NCI-H2171 treated with DMSO at 0.1 percent for 48 hours (cell line): ENCODE results near the gene TRMT61A.
A peak's percentile ranks its signal among the peaks of the same experiment; 100 is the strongest.

Experiments
- DNase-seq: peaks from one replicate; lab custom pipeline; 2025; lab: John Stamatoyannopoulos, UW

The TRMT61A gene

DNA sequence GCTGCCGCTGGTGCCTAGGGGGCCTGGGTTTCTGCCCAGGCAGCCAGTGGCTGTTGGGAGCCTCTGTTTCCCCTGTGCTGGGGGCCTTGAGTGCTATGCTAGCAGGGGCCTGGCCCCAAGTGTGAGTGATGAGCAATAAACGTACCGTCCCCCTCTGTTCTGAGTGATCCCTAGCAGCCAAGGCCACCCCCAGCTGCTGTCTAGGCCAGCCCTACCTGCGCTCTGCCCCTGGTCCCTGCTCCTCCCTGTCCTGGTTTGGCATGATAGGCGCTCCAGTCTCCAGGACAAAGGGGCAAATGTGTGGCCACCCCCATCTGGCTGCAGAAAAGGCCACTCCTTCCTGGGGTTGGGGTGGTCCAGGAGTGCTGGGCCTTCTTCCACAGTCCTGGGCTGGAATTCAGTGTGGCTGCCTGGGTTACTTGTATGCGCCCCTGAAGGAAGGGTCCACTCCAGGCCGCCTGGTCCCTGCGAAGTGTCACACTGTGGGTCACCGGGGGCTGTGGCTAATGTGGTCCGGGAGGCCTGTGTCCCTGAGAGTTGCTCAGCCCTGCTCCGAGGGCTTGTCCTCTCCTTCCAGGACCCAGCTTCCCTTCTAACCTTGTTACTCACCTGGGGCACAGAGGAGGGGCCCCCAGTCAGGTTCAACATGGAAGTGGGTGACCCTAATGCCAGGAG is 7.0 kb downstream of the TRMT61A start:
- no peak for DNase-seq

DNA sequence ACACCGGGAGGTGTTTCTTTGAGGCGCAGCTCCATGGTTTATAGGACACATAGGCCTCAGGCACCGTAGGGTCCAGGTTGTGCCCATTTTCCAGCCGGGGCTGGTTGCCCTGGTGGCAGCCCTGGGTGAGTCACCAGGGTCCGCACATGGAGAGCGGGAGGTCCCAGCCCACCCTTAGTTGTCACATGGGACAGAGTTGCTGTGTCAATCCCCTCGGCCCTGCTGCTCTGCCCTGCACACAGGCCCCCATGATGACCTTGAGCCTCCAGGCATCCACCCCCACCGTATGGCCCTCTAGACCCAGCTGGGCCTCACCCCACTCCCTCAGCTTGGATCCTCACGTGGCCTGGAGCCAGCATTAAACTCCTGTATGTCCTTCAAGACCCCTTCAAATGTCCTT is 7.7 kb downstream of the TRMT61A start:
- no peak for DNase-seq

DNA sequence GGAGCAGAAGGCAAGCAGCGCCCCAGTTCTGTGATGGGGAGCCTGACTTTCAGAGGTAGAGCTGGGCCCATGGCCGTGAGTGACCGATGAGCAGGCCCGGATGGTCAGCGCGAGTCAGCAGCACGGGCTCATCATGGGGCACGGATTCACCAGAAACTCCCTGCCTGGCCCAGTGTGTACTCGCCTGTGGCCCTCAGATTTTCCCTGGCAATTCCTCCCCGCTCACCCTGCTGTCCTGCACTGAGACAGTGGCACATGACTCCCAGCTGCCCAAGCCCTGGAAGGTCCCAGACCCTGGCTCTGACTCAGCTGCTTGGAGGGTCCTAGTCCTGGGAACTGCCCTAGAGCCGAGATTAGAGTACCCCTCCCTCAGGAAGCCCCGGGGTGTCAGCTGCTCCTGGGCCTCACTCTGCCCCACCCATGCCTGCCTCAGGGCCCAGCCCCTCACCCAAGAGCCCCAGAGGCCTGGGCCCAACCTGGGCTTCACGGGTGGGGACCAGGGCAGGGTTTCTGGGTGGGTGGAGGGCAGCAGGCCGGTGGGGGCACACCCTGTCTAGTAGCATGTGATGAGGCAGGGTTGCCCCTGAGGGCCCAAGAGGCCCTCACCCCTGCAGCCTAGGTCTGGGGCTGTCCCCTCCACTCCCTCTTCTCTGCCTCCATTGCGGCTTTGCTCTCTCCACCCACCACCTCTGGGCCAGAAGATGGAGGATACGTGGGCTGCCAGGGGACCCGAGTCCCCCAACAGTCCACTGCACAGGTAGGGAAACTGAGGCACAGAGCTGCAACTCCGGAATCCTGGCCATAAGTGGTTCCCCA is 8.4 kb downstream of the TRMT61A start:
- no peak for DNase-seq

DNA sequence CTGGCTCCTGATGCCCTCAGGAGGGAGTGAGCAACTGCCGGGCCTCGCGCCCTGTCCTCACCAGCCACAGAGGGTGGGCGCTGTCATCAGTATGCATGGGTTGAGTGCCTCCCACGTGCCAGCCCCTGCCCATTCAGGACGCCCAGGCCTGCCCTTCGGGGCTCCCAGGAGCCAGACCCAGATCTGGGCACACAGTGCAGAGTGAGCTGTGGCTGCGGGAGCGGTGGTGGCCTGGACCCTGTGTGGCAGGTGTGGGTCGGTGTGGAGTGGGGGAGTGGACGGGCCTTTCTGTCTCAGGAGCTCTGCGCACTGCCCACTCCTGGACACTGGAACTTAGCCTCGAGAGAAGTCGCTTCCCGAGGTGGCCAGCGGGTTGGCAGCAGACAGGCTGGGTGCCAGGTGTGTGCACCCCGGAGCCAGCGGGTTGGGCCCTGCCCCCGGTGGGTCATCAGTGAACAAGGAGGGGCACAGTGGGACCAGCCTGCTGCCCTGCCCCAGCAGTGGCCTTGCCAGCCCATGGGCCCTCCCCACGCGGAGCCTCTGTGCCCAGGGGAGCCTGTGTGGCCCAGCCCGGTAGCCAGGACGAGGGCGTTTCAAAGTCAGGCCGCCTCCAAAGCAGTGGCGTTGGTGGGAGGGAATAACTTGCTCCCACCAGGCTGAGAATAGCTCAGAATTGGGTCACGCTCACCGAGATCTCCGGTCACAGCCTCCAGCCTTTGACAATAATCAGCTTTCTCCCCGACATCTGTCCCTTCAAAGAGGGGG is 9.5 kb downstream of the TRMT61A start:
- DNase-seq: no peak

DNA sequence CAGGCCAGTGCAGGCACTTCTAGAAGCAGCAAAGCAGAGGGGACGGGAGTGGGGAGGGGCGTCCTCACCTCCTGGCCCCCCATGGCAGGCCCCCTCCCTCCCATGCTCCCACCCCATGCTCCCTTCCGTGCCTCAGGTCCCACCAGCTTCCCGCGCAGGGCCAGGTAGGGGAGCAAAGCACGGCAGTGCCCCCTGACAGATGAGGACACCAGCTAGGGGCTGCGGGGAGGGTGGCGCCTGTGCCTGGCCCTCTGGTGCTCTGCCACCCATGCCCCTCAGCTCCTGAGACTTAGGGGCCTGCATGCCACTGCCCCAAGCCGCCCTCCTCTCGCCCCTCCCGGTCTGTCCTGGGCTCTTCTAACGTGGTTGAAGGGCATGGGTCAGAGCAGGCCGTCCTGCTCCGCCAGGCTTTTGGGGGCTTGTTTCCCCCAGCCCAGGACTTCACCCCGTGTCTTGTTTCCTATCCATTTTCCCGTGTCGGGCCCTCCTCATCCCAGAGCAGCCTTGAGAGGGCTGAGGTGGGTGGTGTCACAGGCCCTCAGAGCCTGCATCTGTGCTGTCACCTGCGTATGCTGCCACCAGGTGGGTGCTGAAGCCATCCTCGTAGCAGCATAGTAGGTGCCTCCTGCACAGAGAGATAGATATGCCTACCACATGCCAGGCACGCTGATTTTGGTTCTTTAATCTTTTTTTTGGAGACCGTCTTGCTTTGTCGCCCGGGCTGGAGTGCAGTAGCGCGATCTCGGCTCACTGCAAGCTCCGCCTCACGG is 10.2 kb downstream of the TRMT61A start:
- no peak for DNase-seq

DNA sequence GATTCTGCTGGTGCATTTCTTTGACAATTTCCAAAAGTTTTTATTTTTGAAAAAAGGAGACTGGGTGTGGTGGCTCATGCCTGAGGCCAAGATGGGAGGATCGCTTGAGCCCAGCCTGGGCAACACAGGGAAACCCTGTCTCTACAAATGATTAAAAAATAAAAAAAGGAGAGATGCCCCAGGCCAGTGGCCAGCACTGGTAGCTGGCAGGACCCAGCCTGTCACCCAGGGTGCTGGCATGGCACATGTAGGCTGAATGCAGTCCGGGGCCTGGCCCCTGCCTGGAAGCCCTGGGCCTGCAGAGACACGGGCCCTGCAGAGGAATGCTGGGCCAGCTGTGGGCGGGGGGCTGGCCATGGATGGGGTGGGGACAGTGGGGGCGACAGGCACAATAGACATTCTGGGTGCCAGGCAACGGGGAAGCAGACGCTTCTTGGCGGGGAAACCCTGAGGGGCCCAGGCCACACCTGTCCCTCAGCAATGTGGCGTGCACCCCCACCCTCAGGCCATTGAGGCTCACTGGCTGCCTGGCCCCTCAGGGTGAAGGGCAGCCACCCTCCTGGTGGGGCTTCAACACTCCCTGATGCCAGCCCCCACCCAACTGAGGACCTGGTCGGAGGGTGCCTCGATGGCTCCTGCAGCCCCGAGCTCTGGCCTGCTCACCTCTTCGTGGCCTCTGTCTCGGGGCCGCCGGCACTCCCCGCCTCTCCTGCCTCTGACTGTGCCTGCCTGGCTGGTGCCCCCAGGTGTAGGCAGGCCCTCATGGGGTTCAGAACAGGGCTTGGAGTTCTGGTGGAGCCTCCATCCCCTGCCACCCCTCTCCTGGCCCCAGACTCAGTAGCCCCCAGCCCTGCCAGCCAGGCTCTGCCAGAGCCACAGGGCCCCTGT is 12.1 kb downstream of the TRMT61A start:
- DNase-seq: no peak

DNA sequence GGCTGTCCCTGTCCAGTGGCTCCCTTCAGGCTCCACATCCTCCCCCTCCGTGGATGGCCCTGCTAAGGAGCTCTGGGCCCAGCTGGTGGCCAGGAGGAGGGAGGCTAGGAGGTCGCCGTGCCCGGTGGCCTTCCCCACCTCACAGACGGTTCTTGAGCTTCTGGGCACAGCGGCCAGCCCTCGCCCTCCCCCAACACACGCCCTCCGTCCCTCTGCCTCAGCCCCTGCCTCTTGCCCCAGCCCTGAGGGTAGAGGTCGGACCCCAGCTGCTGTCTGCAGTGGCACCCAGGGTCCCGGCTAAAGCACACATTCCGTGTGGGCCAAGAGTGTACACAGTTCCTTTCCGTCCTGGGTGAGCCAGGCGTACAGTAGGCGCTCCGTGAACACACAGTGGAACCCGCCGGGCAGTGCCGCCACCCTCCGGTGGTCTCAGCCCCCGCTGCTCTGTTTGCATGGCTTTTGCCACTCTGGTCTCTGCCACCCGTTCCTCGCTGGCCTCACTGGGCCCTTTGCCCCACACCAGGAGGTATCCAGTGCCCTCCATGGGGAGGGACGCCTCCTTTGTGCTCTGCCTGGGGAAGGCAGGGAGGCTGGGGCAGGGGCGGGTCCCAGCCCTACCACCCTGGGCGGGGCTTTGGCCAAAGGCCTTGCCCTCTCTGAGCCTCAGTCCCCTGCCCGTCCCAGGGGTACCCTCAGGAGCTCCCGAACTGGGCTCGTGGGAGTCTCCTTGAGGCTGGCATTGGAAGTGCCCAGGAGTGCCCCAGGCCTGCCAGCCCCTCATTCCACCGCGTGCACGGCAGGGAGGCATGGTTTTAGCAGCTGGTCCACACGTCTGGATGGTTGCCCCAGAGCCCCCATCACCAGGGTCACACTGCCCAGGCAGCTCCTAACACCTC is 13.0 kb downstream of the TRMT61A start:
- peak; percentile 53 for DNase-seq

DNA sequence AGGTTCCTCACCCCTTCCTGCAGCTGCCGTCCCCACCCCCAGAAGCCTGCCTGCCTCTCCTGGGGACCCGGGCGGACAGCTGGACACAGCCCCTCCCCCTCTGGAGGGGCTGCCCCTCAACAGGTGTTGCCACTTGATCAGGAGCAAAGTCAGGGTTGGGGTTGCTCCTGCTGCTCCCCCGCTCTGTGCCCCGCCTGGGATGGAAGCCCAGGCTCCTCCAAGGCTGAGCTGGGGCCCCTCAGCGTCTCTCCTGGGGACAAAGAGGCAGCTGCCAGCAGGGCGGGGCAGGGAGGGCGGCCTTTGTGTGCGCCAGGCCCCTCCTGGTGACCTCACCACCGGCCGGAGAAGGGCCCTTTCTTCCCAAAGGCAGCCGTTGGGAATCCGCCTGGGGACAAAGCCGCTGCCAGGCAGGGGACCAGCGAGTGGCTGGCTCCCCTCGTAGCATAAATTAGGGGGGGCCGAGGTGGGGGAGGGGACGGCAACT is 13.7 kb downstream of the TRMT61A start:
- peak; percentile 75 for DNase-seq

DNA sequence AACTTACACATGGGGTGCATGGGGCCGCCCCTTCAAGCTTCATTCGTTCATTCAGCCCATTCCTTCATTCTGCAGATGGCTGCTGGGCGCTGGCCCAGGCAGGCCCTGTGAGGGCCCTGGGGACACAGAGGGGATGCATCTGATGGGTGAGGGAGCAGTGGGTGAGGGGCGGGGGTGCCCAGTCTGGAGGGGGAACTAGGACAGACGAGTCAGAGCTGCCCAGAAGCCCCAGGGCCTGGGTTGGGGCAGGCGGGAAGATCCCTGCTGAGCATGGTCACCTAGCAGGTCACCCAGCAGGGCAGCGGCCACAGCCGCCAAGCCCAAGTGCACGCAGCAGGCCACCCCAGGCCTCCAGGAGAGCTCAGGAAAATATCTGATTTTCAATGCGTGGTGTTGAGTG is 14.1 kb downstream of the TRMT61A start:
- peak; percentile 34 for DNase-seq

DNA sequence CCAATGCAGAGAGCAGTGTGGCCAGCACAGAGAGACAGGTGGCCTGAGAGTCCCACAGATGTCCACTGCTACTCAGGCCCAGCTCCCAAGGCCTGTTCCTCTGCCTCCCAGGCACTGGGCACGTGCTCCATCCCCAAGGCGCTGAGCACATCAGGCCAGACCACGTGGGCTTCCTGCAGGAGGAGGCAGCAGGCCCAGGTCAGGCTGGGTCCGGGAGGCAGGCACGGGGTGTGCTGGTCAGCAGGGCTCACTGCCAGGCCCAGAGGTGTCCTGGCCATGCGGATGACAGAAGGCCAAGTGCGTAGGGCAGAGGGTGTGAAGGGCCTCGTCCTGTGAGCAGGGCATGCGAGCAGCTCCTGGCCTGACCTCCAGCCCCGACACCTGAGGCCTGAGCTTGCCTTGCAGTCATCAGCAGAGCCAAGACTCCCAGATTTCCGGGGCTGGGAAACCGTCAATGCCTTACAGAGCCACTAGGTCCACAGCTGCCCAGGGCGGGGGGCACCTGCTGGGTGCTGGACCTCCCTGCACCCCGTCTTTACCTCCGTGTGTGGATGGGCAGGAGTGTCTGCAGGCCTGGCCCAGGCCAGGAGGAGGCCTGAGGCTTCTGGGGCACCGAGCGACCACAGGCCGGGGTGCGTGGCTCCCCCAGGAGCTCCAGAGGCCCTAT is 14.9 kb downstream of the TRMT61A start:
- DNase-seq: no peak

DNA sequence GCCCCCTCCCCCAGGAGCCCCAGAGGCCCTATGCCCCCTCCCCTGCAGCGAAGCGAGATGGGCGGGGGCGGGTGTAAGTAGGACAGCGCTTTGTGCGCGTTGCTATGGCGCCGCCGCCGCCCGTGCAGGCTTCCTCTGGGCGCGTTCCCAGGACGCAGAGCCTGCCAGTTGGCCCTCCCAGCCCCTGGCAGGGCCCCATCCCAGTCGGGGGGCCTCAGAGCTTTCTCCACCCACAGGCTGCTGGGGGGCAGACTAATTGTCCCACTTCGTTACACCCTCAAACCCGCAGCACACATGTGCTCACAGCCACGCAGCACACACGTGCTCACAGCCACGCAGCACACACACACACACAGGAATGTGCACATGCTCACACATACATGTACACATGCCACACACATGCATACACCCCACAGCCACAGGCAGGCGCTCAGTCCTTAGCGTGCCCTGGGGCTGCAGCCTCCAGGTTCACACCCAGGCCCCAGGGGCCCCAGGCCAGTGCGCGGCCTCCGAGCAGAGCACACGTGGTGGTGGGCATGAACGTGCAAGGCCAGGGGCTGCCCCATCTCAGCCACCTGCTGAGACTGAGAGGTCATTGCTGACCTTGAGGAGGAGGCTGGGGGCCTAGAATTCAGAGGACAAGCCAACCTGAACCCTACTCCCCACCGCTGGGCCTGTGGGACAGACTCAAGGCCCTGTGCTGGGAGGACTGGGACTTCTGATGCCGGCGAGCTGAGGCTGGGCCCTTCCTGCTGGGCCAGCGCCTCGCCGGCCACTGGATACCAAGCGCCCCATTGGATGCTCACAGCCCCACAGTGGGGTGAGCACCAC is 15.6 kb downstream of the TRMT61A start:
- DNase-seq: no peak

DNA sequence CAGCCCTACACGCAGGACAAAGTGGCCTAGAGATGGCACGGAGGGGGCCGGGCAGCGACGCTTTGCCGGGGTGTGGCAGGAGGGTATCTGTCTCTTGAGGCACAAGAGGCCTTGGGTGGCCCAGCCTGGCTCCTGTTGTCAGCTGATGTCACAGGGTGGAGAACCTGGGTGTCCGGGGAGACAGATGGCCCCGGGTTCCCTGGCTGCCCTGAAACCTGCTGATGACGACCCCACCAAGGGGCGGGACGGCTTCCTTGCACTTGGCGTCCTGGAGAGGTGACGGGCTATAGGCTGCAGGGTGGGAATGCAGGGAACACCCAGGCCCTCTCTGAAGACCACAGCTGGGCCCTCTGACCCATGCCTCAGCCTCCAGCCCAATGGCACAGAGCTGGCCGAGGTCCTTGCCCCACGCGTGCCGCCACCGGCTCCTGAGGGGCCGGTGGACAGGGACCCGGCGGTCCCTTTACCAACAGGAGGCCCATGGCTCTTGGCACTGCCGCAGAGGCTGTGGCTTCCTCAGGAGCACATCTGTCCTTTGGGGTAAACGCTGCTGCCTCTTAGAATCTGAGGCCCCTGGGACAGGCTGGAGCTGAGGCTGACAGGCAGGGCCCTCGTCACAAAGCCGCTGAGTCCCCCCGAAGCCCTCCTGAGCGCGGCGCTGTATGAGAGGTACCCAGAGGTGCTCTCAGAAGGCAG is 16.4 kb downstream of the TRMT61A start:
- DNase-seq: no peak

DNA sequence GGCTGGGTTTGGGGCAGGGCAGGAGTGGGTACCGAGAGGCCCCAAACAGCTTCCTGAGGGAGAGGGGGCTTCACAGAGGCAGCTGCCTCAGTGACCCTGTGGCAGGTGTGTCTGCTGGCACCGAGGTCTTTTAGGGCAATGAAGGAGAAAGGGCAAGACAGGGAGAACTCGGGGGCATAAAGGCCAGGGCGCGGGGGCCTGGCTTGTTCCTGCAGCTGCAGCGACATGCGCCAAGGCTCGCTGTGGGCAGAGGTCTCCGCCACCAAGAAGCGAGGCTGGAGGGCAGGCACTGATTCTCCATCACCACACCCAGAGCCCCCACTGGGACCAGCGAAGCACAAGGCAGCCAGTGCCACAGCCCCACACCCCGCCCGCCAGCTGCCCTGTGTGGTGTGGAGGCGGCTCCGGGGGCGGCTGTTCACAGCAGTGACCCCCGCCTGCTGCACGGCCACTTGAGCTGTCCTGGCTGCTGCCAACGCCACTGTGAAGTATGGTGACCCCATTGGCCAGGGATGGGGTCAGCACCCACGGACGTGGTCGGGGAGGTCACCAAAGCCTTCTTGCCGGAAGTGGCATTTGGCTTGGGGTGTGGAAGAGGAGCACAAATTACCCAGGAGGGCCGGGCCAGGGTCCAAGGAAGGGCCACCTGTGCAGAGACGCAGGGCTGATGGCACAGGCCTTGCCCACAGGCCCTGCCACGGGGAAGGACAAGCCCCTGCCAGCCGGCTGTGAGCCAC is 17.1 kb downstream of the TRMT61A start:
- DNase-seq: no peak

DNA sequence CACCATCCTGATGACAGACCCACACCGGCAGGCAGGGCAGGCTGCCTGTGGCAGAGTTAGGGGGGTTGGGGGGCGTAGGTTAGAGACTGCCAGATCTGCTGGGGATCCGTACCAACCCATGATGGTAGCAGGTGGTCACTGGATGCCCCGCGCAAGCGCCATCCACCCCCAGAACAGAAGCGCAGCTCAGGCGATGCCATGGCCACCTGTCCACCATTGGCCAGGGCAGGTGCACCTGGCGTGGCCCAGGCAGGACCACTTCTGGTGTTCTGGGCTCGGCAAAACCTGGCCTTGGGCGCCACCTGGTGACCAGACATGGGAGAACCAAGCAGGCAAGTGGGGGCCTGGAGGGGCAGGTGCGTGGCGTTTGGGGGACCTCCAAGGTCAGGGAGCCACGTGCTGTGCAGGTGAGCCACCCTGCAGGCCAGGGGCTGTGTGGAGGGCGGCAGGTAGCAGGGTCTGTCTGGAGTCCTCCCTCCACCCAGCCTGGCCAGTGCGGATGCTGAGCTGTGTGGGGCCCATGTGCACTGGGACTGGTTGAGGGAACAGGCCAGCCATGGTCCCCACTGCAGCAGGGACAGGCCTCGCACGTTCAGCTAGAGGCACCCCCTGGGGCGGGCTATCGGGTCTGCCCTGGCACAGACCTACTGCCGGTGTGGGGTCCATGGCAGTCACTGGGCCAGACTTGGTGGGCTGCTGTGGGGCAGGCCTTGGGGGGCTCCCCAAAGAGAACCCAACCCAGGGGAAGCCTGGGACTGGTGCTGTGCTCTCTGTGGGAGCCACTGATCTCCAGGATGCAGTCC is 17.9 kb downstream of the TRMT61A start:
- peak; percentile 51 for DNase-seq

DNA sequence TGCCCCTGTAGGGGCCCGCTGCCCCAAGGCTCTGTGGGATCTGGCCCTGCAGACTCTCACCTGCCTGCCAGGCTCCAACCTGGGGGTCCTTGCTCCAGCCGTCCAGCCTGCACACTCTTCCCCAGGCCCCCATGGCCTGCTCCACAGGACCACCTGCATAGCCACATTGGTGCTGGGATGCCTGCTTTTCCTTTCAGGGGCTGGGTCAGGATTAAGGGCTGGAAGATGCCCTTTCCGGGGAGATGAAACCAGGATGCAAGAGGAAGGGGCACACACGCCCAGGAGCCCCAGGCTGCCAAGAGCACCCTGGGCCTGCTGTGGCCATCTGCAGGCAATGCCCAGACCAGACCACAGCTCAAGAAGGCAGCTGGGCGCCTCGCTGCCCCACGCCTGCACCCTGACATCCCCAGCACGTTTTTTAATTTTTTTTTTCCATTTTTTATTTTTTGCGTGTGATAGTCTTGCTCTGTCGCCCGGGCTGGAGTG is 18.5 kb downstream of the TRMT61A start:
- DNase-seq: no peak

DNA sequence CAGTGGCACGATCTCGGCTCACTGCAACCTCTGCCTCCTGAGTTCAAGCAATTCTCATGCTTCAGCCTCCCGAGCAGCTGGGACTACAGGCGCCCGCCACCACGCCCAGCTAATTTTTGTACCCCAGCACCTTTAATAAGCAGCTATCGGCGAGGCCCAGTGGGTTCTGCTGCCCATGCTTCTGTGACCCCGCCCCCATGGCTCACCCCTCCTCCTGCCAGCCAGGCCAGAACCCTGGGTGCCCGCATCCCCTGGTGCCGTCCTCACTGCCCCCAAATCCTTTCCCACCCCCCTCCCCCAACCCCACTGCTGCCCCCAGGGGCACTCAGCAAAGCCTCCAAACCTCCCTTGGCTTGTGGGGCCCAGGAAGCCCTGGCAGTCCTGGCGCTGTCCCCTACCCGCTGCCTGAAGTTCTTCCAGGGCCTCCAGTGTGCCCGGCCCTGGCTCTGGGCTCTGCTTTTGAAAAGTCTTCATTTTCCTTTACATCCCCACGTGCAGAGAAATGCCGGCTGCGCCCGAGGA is 19.0 kb downstream of the TRMT61A start:
- DNase-seq: no peak
